Thymus (tissue), 11 donors: ENCODE data around the gene THOC1. TPM values are rescaled to one million over a fixed set of nuclear protein-coding genes. Genes with fewer than 3 reads are reported as not detected.
A peak's percentile ranks its signal among the peaks of the same experiment; 100 is the strongest.

Experiments used
- DNase-seq, 9 donors: peaks; one replicate each; pipeline ENCODE4 v3.0.0-alpha.2; 2013; ENCODE audit warnings: low spot score in 9 of 9, low read depth in 6 of 9, missing footprints in 1 of 9
- H3K27ac ChIP-seq, 2 donors: one replicate each; pipeline ENCODE4 v1.5.1; 2013; ENCODE audit warnings: control low read depth in 1 of 2, low read depth in 1 of 2, low read length in 1 of 2, mild to moderate bottlenecking in 1 of 2, moderate library complexity in 1 of 2
- H3K27me3 ChIP-seq, 2 donors: one replicate each; pipeline ENCODE4 v1.5.1; 2013; ENCODE audit warnings: low read length in 1 of 2; ENCODE audit not compliant: control insufficient read depth in 2 of 2, insufficient read depth in 1 of 2
- H3K36me3 ChIP-seq, 2 donors: one replicate each; pipeline ENCODE4 v1.5.1; 2013; ENCODE audit warnings: low read length in 1 of 2, mild to moderate bottlenecking in 1 of 2, moderate library complexity in 1 of 2; ENCODE audit not compliant: control insufficient read depth in 2 of 2, insufficient read depth in 2 of 2
- H3K4me1 ChIP-seq, 2 donors: one replicate each; pipeline ENCODE4 v1.5.1; 2013; ENCODE audit warnings: low read length in 2 of 2; ENCODE audit not compliant: control insufficient read depth in 2 of 2, insufficient read depth in 2 of 2
- H3K4me3 ChIP-seq, 2 donors: one replicate each; pipeline ENCODE4 v1.5.1; 2013; ENCODE audit warnings: low read length in 2 of 2, control low read depth in 1 of 2, mild to moderate bottlenecking in 1 of 2
- H3K9me3 ChIP-seq, 2 donors: one replicate each; pipeline ENCODE4 v1.5.1; 2013; ENCODE audit warnings: low read length in 1 of 2, mild to moderate bottlenecking in 1 of 2; ENCODE audit not compliant: control insufficient read depth in 2 of 2, insufficient read depth in 1 of 2
- WGBS: extraction: QIAGEN DNeasy Blood & Tissue Kit; methylation state at CpG from one replicate; pipeline ENCODE4 v1.1.7; 2013; 5-methylcytosine and 5-hydroxymethylcytosine counted together
- polyA plus RNA-seq: library from polyadenylated mRNA; stranded (reverse); fragments of 200-250 nt; gene quantifications from one replicate; pipeline ENCODE4 v1.2.3, GENCODE V29; 2013
- total RNA-seq: library from RNA; stranded (reverse); fragments of 120-200 nt; gene quantifications from one replicate; pipeline ENCODE4 v1.2.4, GENCODE V29; 2013
- donor health status: healthy.

Gene THOC1
- total and polyA plus RNA-seq, 2 donors: 45.3 to 90.5 TPM

DNA sequence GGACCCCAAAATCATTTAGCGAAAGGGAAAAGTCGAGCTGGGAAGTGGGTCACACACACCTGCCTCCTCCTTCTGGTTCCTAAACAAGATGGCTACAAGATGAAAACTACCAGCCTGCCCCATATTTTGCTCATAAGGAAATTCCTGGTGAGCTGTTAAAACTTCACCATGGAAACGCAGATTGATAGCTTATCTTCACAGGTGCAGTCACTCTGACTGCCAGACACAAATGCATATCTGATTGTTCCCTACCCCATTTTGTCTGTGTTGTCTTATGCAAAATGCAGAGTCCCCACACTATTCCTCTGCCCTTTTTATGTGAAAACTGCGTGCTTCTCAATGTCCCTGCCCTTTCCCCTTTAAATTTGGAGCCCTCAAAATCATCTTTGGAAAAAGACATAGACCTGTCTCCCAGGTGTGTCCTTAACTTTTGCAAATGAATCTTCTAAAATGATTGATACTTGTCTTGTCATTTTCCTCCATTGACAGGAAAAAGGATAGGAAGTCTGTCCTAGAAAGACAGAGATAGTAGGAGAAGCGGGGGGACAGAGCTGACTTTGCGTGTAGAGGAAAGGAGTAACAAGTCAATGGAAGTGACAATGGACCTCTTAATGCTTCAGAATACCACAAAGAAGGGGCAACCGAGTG, 38.9 kb upstream of the THOC1 start:
- no peaks in the 10 kb centered on the region for H3K4me1 ChIP-seq
- DNase-seq: no peak
- no peaks in the 10 kb centered on the region for H3K36me3 ChIP-seq
- H3K4me3 ChIP-seq: no peak overlapping the region
- no peak overlapping the region for H3K27ac ChIP-seq
- no peaks in the 10 kb centered on the region for H3K27me3 ChIP-seq
- 96% methylated on average over 7 of the region's 7 CpGs for WGBS
- H3K9me3 ChIP-seq: no peaks in the 10 kb centered on the region

DNA sequence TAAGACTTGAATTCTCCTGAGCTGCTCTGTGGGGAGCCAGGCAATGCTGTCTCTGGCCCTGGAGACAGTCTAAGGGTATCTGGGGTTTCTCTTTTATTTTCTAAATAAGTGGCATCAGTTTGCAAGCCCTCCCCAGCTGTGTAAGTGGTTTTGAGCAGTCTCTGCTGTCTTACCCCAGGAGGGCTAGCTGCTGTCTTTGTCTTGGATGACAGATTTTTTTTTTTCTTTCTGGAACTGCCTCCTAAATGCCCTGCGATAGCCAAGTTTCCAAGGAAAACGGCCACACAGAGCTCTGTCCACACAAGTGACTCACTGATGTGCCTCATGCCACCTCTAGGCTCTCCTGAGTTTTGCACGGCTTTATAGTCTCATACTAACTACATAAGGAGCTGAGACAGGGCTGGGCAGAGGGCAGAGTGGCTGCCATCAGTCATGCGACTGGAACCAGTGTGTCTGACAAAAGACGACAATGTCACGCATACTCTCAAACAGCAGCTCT, 37.2 kb upstream of the THOC1 start:
- H3K36me3 ChIP-seq: no peaks in the 10 kb centered on the region
- no peak overlapping the region for H3K4me3 ChIP-seq
- no peak overlapping the region for H3K27ac ChIP-seq
- no peak for DNase-seq
- H3K9me3 ChIP-seq: no peaks in the 10 kb centered on the region
- 91% methylated on average over 6 of the region's 6 CpGs for WGBS
- no peaks in the 10 kb centered on the region for H3K27me3 ChIP-seq
- H3K4me1 ChIP-seq: no peaks in the 10 kb centered on the region

DNA sequence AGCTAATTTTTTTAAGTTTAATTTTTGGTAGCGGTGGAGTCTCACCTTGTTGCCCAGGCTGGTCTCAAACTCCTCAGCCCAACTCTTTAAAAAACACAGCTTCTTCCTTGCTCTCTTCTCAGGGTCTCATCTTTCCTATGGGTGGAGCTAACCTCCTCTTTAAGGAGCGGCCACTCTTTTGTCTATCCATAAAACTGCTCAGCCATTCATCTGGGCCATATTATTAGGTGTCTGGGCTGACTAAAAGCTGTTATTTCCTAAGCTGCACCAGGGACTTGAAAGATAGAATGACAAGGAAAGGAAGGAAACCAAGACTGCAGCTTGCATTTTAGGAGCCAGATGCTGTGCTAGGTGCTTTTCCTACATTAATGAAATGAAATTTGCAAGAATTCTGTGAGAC, 35.8 kb upstream of the THOC1 start:
- DNase-seq: no peak
- WGBS: 96% methylated on average over 2 of the region's 2 CpGs

DNA sequence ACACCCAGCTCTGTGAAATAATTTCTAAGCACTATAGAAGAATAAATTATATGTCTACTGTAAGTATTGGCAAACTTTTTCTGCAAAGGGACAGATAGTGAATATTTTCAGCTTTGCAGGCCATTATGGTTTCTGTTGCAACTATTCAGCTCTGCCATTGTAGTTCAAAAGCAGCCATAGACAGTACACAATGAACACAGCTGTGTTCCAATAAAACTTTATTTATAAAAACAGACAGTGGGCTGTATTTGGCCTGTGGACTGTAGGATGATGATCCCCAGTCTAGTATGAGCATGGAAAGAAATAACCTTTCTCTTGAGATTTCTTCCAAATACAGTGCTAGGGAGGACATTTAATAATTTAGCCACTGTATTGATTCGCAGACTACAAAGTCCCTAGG, 35.2 kb upstream of the THOC1 start:
- no peaks in the 10 kb centered on the region for H3K36me3 ChIP-seq
- H3K4me1 ChIP-seq: no peaks in the 10 kb centered on the region
- no peaks in the 10 kb centered on the region for H3K9me3 ChIP-seq
- H3K4me3 ChIP-seq: no peak overlapping the region
- no peak for DNase-seq
- H3K27me3 ChIP-seq: no peaks in the 10 kb centered on the region
- no peak overlapping the region for H3K27ac ChIP-seq
- WGBS: 97% methylated on average over 1 of the region's 1 CpG

More for the DNA sequence above, 35.8 kb upstream of the THOC1 start:
- no peak overlapping the region for H3K4me3 ChIP-seq
- H3K36me3 ChIP-seq: no peaks in the 10 kb centered on the region
- H3K4me1 ChIP-seq: no peaks in the 10 kb centered on the region
- no peaks in the 10 kb centered on the region for H3K9me3 ChIP-seq
- H3K27me3 ChIP-seq: no peaks in the 10 kb centered on the region
- H3K27ac ChIP-seq: no peak overlapping the region

DNA sequence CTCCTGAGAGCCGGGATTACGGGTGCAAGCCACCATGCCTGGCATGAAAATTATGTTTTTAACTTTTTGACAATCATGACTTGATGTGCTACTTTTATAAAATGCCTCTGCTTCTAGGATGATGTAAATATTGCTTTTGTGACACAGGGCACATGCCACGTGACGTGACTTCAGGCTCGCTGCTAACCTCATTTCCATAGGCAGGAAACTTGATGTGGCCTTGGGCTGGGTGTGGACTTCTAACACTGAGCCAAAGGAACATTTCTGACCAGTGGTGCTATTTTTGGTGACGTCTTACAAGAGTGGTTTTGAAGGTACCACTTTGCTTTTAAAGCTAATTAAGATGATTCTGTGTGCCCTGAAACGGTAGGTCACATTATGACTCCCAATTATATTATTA, 34.2 kb upstream of the THOC1 start:
- DNase-seq: no peak
- Histone ChIP-seq H3K4me3 (no peak overlapping the region), H3K27me3 (no peaks in the 10 kb centered on the region), H3K27ac (no peak overlapping the region), H3K36me3 (no peaks in the 10 kb centered on the region), H3K9me3 (no peaks in the 10 kb centered on the region), H3K4me1 (no peaks in the 10 kb centered on the region)
- WGBS: 95% methylated on average over 7 of the region's 7 CpGs

DNA sequence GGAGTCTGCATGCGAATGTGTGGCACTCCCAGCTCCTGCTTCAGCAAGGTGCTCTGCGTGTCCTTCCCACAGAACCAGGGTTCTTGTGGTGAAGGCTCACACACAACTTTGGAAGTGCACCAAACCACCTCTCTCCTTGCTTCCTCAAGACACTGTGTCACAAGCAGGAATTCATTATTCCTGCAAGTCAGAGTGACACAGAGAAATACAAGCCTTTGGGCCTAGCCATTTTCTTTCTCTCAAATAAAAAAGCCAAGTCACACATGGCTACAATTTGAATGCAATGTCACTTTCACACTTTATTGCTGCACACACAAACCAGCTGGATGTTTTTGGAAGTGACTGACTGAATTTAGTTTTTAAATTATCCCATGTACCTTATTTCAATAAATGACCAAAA, 30.1 kb upstream of the THOC1 start:
- Histone ChIP-seq H3K36me3 (no peaks in the 10 kb centered on the region), H3K27ac (peak overlapping the region in 1 of 2 donors; percentile 0), H3K9me3 (no peaks in the 10 kb centered on the region), H3K4me1 (no peaks in the 10 kb centered on the region), H3K4me3 (no peak overlapping the region), H3K27me3 (no peaks in the 10 kb centered on the region)
- no peak for DNase-seq
- WGBS: 78% methylated on average over 2 of the region's 2 CpGs

DNA sequence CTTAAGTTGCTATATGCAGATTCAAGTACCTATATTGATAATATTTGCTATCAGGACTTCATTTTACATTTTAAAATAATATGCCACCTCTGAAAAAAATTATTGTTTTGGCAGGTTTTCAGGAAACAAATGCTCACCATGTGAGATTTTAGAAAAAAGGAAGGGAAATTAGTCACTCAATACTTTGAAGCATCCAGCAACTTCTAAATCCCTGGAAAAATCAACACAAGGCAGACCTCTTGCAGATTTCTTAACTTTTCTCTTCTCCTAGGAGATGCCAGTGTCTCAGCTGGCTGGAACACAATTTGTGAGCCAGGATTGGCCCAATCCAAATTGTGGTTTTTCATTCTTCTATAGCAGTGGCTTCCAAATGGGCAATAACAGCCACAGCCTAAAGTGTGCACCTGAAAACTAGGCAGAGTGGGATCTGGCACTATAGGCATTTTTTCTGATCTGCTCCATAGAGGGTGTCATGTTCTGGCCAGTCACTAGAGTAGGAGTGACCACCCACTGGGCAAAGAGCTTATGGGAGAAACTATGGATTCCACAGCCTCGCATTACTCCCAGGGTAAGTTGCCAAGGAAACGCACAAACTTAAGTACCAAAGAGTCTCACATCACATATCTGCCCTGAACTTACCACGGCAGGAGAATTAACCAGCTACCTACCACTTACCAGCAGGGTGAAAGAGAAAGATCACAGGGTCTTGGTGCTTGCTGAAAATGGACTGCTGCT, 28.1 kb upstream of the THOC1 start:
- DNase-seq: no peak
- Histone ChIP-seq H3K4me1 (no peaks in the 10 kb centered on the region), H3K27ac (no peak overlapping the region), H3K36me3 (no peaks in the 10 kb centered on the region), H3K9me3 (no peaks in the 10 kb centered on the region), H3K4me3 (no peak overlapping the region), H3K27me3 (no peaks in the 10 kb centered on the region)
- WGBS: 78% methylated on average over 3 of the region's 3 CpGs

DNA sequence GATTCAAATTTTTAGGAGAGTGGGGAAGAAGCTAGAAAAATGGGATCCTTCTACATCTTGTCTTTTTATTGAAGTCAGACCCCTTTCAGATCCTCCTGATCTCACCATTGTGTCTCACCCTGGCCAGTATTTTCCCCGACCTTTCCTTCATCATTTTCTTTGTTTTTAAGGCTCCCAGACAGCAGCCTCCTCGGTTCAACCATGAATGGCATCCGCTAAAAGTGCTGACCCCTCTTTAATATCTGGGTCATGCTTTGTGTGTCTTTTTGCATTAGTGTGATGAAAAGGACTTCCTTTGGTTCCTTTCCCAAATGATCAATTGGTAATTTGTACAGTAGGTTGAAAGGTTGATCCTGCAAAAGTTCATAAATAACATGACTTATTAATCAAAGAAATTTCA, 26.7 kb upstream of the THOC1 start:
- H3K4me1 ChIP-seq: no peaks in the 10 kb centered on the region
- no peaks in the 10 kb centered on the region for H3K9me3 ChIP-seq
- DNase-seq: no peak
- H3K27me3 ChIP-seq: no peaks in the 10 kb centered on the region
- 89% methylated on average over 3 of the region's 3 CpGs for WGBS
- H3K4me3 ChIP-seq: no peak overlapping the region
- H3K36me3 ChIP-seq: no peaks in the 10 kb centered on the region
- H3K27ac ChIP-seq: no peak overlapping the region

DNA sequence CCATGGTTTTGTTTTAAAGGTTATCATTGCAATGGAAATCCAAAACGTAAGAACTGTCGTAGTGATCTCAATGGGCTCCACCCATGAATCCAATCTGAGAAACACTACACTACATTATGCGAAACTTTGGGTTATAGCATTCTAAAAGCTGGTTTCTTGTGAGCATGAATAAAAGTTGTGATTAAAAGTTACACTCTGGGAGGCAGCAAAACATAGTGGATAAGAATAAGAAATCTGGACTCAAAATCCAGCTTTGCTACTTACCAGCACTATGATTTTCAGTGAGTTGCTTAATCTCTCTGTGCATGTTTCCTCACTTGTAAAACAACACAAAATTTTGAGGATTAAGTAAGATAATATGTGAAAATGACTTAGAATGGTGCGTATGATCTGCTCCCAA, 25.7 kb upstream of the THOC1 start:
- no peaks in the 10 kb centered on the region for H3K4me1 ChIP-seq
- no peaks in the 10 kb centered on the region for H3K36me3 ChIP-seq
- DNase-seq: no peak
- 95% methylated on average over 4 of the region's 4 CpGs for WGBS
- no peak overlapping the region for H3K27ac ChIP-seq
- H3K4me3 ChIP-seq: no peak overlapping the region
- H3K9me3 ChIP-seq: no peaks in the 10 kb centered on the region
- no peaks in the 10 kb centered on the region for H3K27me3 ChIP-seq
